Testis (tissue), 3 donors: Measurements from ENCODE around the gene SUSD6. TPM values are rescaled to one million over a fixed set of nuclear protein-coding genes. Genes with fewer than 3 reads are reported as not detected.

Experiments
- DNase-seq: peaks from one replicate; pipeline ENCODE4 v3.0.0-alpha.2; 2019
- H3K27ac ChIP-seq, 2 donors: fragments of 200-600 bp; sonication (generic); one replicate each; pipeline ENCODE4 v1.5.1; 2019
- H3K27me3 ChIP-seq: fragments of 200-600 bp; sonication (generic); one replicate; pipeline ENCODE4 v1.5.1; 2019
- H3K36me3 ChIP-seq: fragments of 200-600 bp; sonication (generic); one replicate; pipeline ENCODE4 v1.5.1; 2017; ENCODE audit warnings: low read depth; ENCODE audit errors: missing control alignments
- H3K4me1 ChIP-seq: fragments of 200-600 bp; sonication (generic); one replicate; pipeline ENCODE4 v1.5.1; 2019
- H3K4me3 ChIP-seq, 2 donors: fragments of 200-600 bp; sonication (generic); one replicate each; pipeline ENCODE4 v1.5.1; 2017 to 2019
- H3K9me3 ChIP-seq: fragments of 200-600 bp; sonication (generic); one replicate; pipeline ENCODE4 v1.5.1; 2017
- CTCF ChIP-seq, 3 experiments: fragments of 450-650 bp in 2 of 3; fragments of 200-600 bp in 1 of 3; sonication (generic) in 1 of 3; IDR thresholded peaks; one replicate each; pipeline ENCODE4 v1.5.1; 2016 to 2019; ENCODE audit warnings: antibody characterized with exemption in 3 of 3, mild to moderate bottlenecking in 2 of 3, moderate library complexity in 1 of 3
- POLR2A ChIP-seq: fragments of 450-650 bp; IDR thresholded peaks from one replicate; pipeline ENCODE4 v1.6.1; 2017; ENCODE audit warnings: antibody characterized with exemption, mild to moderate bottlenecking, moderate library complexity
- WGBS, 2 donors: methylation state at CpG; one replicate each; pipeline ENCODE4 v1.1.5; 2018; 5-methylcytosine and 5-hydroxymethylcytosine counted together
- intact Hi-C: fragments of 100-400 bp; cut with DNase I; formaldehyde crosslinking; loops from one replicate; pipeline ENCODE4 v1.15.1; 2023; ENCODE audit warnings: low total_unique reads
- polyA plus RNA-seq: library from polyadenylated mRNA; stranded (reverse); fragments of 350-450 nt; fragmentation: Illumina TruSeq; extraction: RNeasy Lipid Tissue Mini Kit (QIAGEN cat#74804); gene quantifications from one replicate; pipeline ENCODE4 v1.2.3, GENCODE V29; 2014; ENCODE audit warnings: low read depth, low replicate concordance; ENCODE audit not compliant: insufficient read depth
- total RNA-seq, 2 donors: library from RNA; depleted of rRNA; stranded (reverse); fragments of >200 nt; gene quantifications; one replicate each; pipeline ENCODE4 v1.2.3, GENCODE V29; 2016

Gene SUSD6
- total and polyA plus RNA-seq, 3 donors from 2014 or later = 27.7 to 39.5 (median 38.7) TPM

GRCh38 chr14:69687606-69688298 lies 76.4 kb downstream of the SUSD6 start:
- DNase-seq = no peak
- no peak overlapping the region for H3K27ac ChIP-seq
- H3K36me3 ChIP-seq = no peaks in the 10 kb centered on the region
- no peaks in the 10 kb centered on the region for H3K9me3 ChIP-seq
- H3K27me3 ChIP-seq = no peaks in the 10 kb centered on the region
- WGBS, 2 donors = 55 to 69% methylated on average over 4 of the region's 4 CpGs
- peaks cover 12% of the 10 kb centered on the region for H3K4me1 ChIP-seq
- intact Hi-C loops = no loop called here
- no peak overlapping the region for H3K4me3 ChIP-seq
- TF ChIP-seq POLR2A (no peak), CTCF (IDR thresholded peaks at IDR 0.05) (no peak)

- Histone ChIP-seq H3K27me3 (no peaks in the 10 kb centered on the region), H3K36me3 (no peaks in the 10 kb centered on the region), H3K4me3 (no peak overlapping the region), H3K27ac (no peak overlapping the region), H3K9me3 (no peaks in the 10 kb centered on the region), H3K4me1 (peaks cover 17% of the 10 kb centered on the region)
- no peak for TF ChIP-seq POLR2A
- no peak for TF ChIP-seq CTCF (IDR thresholded peaks at IDR 0.05)
- WGBS, 2 donors = 40 to 61% methylated on average over 1 of the region's 1 CpG
- intact Hi-C loops = no loop called here
- no peak for DNase-seq
Observed at GRCh38 chr14:69688299-69688649, 76.9 kb downstream of the SUSD6 start.

GRCh38 chr14:69690042-69690441 lies 78.6 kb downstream of the SUSD6 start:
- H3K4me3 ChIP-seq = no peak overlapping the region
- H3K27ac ChIP-seq = no peak overlapping the region
- H3K9me3 ChIP-seq = no peaks in the 10 kb centered on the region
- H3K36me3 ChIP-seq = no peaks in the 10 kb centered on the region
- H3K4me1 ChIP-seq = peaks cover 35% of the 10 kb centered on the region
- TF ChIP-seq POLR2A (no peak), CTCF (IDR thresholded peaks at IDR 0.05) (no peak)
- H3K27me3 ChIP-seq = no peaks in the 10 kb centered on the region
- intact Hi-C loops = no loop called here
- 85 to 100% methylated on average over 2 of the region's 2 CpGs for WGBS, 2 donors
- DNase-seq = no peak

- Histone ChIP-seq H3K27ac (peak overlapping the region in 1 of 2 donors; percentile 78), H3K4me3 (no peak overlapping the region), H3K4me1 (peaks cover 50% of the 10 kb centered on the region), H3K27me3 (no peaks in the 10 kb centered on the region), H3K36me3 (no peaks in the 10 kb centered on the region), H3K9me3 (no peaks in the 10 kb centered on the region)
- TF ChIP-seq CTCF (IDR thresholded peaks at IDR 0.05) (no peak), POLR2A (no peak)
- DNase-seq = no peak
- 61 to 73% methylated on average over 1 of the region's 1 CpG for WGBS, 2 donors
- intact Hi-C loops = no loop called here
Observed at GRCh38 chr14:69692594-69692993, 81.2 kb downstream of the SUSD6 start.

- intact Hi-C loops = no loop called here
- 39 to 53% methylated on average over 3 of the region's 3 CpGs for WGBS, 2 donors
- Histone ChIP-seq H3K27ac (peak overlapping the region; percentile 1 to 78), H3K9me3 (no peaks in the 10 kb centered on the region), H3K27me3 (no peaks in the 10 kb centered on the region), H3K36me3 (no peaks in the 10 kb centered on the region), H3K4me1 (peaks cover 50% of the 10 kb centered on the region), H3K4me3 (no peak overlapping the region)
- TF ChIP-seq CTCF (IDR thresholded peaks at IDR 0.05) (no peak), POLR2A (no peak)
- DNase-seq = no peak
Observed at GRCh38 chr14:69693145-69693544, 81.7 kb downstream of the SUSD6 start.
